DND-41 (cell line): Measurements from ENCODE around the gene HDAC10.

Experiments
- ATAC-seq: fragments of 200-7000 bp; cut with Tn5 transposase; 3 replicates; pipeline ENCODE4 v1.9.1; 2021; ENCODE audit warnings: low read depth; ENCODE audit not compliant: insufficient read depth
- DNase-seq: peaks from one replicate; pipeline ENCODE4 v3.0.0-alpha.2; 2020
- H2AFZ ChIP-seq: 2 replicates; pipeline ENCODE4 v1.6.0; 2012; ENCODE audit warnings: low read depth, low read length
- H3K27ac ChIP-seq: 2 replicates; pipeline ENCODE4 v1.5.1; 2012; ENCODE audit warnings: low read length, inconsistent platforms
- H3K27me3 ChIP-seq: fragments of 200-600 bp; sonication (generic); 2 replicates; pipeline ENCODE4 v1.6.0; 2012; ENCODE audit warnings: low read length, mild to moderate bottlenecking, inconsistent platforms; ENCODE audit not compliant: insufficient read depth, poor library complexity
- H3K36me3 ChIP-seq: 2 replicates; pipeline ENCODE4 v1.5.1; 2012; ENCODE audit warnings: low read length, inconsistent platforms; ENCODE audit not compliant: insufficient read depth
- H3K4me1 ChIP-seq: 2 replicates; pipeline ENCODE4 v1.5.1; 2012; ENCODE audit warnings: mild to moderate bottlenecking, low read length; ENCODE audit not compliant: insufficient read depth
- H3K4me2 ChIP-seq: 2 replicates; pipeline ENCODE4 v1.6.0; 2012; ENCODE audit warnings: mild to moderate bottlenecking, moderate library complexity, low read length, inconsistent platforms; ENCODE audit not compliant: insufficient read depth
- H3K4me3 ChIP-seq, 2 experiments: fragments of 200-600 bp in 1 of 2; shearing (Covaris generic) in 1 of 2; 2 replicates each; pipeline ENCODE4 v1.5.1; 2012 to 2016; ENCODE audit warnings: inconsistent platforms in 2 of 2, low read length in 2 of 2, mild to moderate bottlenecking in 2 of 2, low read depth in 1 of 2, moderate library complexity in 1 of 2
- H3K79me2 ChIP-seq: 2 replicates; pipeline ENCODE4 v1.6.0; 2012; ENCODE audit warnings: low read length, inconsistent platforms; ENCODE audit not compliant: insufficient read depth
- H3K9ac ChIP-seq: 2 replicates; pipeline ENCODE4 v1.6.0; 2012; ENCODE audit warnings: low read depth, mild to moderate bottlenecking, inconsistent platforms, low read length, moderate library complexity
- H3K9me3 ChIP-seq: 2 replicates; pipeline ENCODE4 v1.5.1; 2012; ENCODE audit warnings: low read length, moderate library complexity, mild to moderate bottlenecking, inconsistent platforms; ENCODE audit not compliant: insufficient read depth, severe bottlenecking
- H4K20me1 ChIP-seq: 2 replicates; pipeline ENCODE4 v1.6.0; 2012; ENCODE audit warnings: low read length; ENCODE audit not compliant: insufficient read depth
- EZH2 ChIP-seq: IDR thresholded peaks from 3 replicates; pipeline ENCODE4 v1.6.1; 2012; ENCODE audit warnings: borderline replicate concordance, low read depth, mild to moderate bottlenecking, moderate library complexity, low read length, inconsistent platforms; ENCODE audit not compliant: severe bottlenecking
- TF ChIP-seq, protein P1 (sequence below): IDR thresholded peaks from 2 replicates; pipeline ENCODE4 v1.5.1; 2012; ENCODE audit warnings: borderline replicate concordance, low read length, moderate library complexity, mild to moderate bottlenecking; ENCODE audit not compliant: poor library complexity, severe bottlenecking; ENCODE audit errors: extremely low read depth

HDAC10 gene

DNA sequence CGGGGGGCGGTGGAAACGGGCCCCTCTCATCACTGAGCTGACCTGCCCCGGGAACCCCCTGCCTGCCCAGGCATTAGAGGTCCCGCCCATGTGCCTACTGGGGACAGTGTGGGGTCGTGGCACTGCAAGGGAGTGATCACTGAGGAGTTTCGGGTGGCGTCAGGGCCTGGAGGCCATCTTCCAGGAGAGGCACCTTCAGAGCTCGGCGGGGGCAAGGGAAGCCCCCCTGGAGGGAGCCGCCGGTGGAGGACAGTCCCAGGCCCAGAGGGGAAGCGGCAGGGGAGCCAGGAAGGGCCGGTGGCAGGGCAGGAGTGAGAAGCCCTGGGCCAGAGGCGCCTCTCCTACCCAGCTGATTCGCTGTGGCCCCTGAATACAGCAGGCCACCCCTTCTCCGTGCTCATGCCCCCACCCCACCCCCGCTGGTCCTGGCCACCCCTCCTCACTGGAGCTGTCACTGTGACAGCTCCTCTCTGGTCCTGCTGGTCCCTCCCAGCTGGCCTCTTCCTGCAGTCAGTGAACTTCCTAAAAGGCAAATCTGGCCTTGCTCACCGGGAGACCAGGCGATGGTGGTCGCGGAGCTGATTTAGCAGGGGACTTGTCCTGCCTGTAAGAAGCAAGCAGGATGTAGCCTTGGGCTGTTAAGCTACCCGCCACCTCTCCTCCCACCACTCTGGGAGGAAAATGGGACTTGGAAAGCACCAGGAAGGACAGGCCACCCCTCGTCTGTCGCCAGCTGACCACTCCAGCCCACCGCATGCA lies 21.2 kb upstream of the HDAC10 start:
- Histone ChIP-seq H3K4me1 (peaks cover 28% of the 10 kb centered on the region), H4K20me1 (peaks cover 6% of the 10 kb centered on the region; the same call in 1 of the 2 replicates), H3K4me2 (0 out of 2 replicates have a peak overlapping the region, but pooled peaks have one; percentile 71), H2AFZ (no peak overlapping the region), H3K9ac (no peak overlapping the region), H3K36me3 (no peaks in the 10 kb centered on the region), H3K27ac (no peak overlapping the region), H3K79me2 (no peaks in the 10 kb centered on the region), H3K4me3 (no peak overlapping the region), H3K9me3 (no peaks in the 10 kb centered on the region), H3K27me3 (peaks cover 15% of the 10 kb centered on the region)
- DNase-seq, result no peak
- TF ChIP-seq EZH2, result no peak
- TF ChIP-seq, protein P1, sequence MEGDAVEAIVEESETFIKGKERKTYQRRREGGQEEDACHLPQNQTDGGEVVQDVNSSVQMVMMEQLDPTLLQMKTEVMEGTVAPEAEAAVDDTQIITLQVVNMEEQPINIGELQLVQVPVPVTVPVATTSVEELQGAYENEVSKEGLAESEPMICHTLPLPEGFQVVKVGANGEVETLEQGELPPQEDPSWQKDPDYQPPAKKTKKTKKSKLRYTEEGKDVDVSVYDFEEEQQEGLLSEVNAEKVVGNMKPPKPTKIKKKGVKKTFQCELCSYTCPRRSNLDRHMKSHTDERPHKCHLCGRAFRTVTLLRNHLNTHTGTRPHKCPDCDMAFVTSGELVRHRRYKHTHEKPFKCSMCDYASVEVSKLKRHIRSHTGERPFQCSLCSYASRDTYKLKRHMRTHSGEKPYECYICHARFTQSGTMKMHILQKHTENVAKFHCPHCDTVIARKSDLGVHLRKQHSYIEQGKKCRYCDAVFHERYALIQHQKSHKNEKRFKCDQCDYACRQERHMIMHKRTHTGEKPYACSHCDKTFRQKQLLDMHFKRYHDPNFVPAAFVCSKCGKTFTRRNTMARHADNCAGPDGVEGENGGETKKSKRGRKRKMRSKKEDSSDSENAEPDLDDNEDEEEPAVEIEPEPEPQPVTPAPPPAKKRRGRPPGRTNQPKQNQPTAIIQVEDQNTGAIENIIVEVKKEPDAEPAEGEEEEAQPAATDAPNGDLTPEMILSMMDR, result no peak
- ATAC-seq, result no peak

DNA sequence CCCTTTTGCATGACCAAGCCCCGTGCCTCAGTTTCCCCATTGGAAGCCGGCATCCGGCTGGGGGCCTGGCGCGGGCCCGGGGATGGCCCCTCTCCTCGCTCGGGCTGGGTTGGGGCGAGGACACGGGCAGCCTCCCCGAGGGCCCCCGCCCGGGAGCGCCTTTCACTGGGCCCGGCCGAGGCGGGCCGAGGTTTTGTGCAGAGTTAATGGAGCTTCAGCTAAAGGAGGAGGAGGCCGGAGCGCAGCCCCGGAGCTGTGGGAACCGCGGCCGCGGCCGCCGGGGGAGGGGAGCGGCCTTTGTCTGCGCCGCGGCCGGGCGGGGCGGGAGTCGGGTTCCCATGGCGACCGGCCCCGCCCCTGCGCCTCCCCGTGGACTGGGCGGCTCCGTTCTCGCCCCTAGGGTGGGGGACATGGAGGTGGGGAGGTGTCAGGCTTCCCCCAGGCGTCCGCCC lies 20.5 kb upstream of the HDAC10 start:
- Histone ChIP-seq H3K9ac (peak overlapping the region; percentile 59; the same call in 1 of the 2 replicates), H3K4me1 (peaks cover 28% of the 10 kb centered on the region), H4K20me1 (peaks cover 6% of the 10 kb centered on the region), H3K27ac (no peak overlapping the region), H3K79me2 (no peaks in the 10 kb centered on the region), H2AFZ (no peak overlapping the region), H3K4me2 (peak overlapping the region; percentile 71), H3K9me3 (no peaks in the 10 kb centered on the region), H3K27me3 (peaks cover 15% of the 10 kb centered on the region), H3K4me3 (peak overlapping the region in 1 of 2 experiments; percentile 53; a peak in 2 of 4 replicates), H3K36me3 (no peaks in the 10 kb centered on the region)
- ATAC-seq, result peak; percentile 25; the same call in 1 of the 3 replicates
- peak; percentile 64 for DNase-seq
- TF ChIP-seq, protein P1, result peak; percentile 34
- TF ChIP-seq EZH2, result peak; percentile 68

DNA sequence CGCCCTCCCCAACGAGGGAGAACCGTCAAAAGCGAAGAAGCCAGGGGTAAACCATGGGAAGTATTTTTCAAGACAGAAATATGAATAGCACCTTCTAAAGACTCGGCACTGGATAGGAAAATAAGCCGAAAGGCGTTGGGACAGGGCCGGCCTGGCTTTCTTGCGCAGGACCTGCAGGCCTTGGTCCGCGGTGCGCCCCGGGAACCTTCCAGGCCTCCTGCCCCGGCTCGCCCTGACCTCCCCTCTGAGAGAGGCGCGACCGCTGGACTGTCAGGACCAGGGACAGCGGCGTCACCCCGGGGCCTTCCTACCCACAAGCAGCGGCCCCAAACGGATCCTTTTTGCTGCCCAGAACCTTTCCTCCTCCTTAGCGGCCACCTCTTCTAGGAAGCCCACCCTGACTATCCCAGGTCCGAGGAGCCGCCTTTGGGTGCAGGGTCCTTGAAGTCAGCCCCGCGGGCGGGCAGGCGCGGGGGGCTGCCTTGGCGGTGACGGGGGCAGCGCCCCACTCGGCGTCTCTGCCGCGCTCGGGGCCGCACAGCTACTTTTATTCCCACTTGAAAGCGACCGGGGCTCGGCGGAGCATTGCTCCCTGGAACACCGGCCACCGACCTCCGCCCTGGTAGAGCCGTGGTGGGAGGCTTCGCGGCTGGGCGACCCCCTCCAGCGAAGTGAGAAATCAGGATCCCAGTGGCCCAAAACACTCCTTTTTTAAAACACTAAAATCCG lies 19.8 kb upstream of the HDAC10 start:
- Histone ChIP-seq H3K4me1 (peaks cover 28% of the 10 kb centered on the region), H3K9ac (peak overlapping the region; percentile 59), H2AFZ (peak overlapping the region; percentile 6), H4K20me1 (peaks cover 6% of the 10 kb centered on the region), H3K27me3 (peaks cover 15% of the 10 kb centered on the region), H3K36me3 (no peaks in the 10 kb centered on the region), H3K79me2 (no peaks in the 10 kb centered on the region), H3K4me3 (peak overlapping the region; percentile 28 to 53; a peak in 3 of 4 replicates), H3K27ac (0 out of 2 replicates have a peak overlapping the region, but pooled peaks have one; percentile 0), H3K9me3 (no peaks in the 10 kb centered on the region), H3K4me2 (peak overlapping the region; percentile 71)
- DNase-seq (peak; percentile 71), ATAC-seq (peak; percentile 67)
- no peak for TF ChIP-seq EZH2
- TF ChIP-seq, protein P1, result no peak
